Activated CD4-positive, alpha-beta T cell treated with anti-CD3 and anti-CD28 coated beads for 4 hours (primary cell): ENCODE results near the gene UGT2A2.

Experiments used
- DNase-seq, 2 donors: peaks; one replicate each; pipeline ENCODE4 v3.0.0-alpha.2; 2020

Gene UGT2A2

DNA sequence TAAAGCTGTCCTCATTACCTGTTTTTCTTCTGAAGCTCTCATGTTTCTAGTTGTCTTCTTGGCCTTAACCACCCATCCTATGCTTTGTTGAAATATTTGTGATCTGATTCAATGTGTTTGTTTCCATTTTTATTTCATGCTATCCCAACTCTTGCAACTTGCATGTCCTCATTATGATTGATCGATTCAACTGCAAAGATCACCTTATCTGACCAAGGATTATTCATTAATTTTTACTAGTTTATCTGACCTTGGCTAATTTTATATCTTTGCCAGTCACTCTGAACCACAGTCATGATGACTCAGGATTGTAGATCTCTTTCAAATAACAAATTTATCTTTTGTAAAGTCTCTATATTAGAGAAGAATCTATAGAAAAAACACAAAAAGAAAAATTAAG lies 70.7 kb downstream of the UGT2A2 start:
- DNase-seq: no peak

DNA sequence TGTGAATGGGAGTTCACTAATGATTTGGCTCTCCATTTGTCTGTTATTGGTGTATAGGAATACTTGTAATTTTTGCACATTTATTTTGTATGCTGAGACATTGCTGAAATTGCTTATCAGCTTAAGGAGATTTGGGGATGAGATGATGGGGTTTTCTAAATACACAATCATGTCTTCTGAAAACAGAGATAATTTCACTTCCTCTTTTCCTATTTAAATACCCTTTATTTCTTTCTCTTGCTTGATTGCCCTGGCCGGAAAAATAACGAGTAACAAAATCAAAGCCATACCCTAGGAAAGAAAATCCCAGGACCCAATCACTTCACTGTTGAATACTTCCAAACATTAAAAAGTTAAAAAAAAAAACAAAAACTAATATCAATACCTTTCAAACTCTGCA lies 76.0 kb downstream of the UGT2A2 start:
- no peak for DNase-seq

DNA sequence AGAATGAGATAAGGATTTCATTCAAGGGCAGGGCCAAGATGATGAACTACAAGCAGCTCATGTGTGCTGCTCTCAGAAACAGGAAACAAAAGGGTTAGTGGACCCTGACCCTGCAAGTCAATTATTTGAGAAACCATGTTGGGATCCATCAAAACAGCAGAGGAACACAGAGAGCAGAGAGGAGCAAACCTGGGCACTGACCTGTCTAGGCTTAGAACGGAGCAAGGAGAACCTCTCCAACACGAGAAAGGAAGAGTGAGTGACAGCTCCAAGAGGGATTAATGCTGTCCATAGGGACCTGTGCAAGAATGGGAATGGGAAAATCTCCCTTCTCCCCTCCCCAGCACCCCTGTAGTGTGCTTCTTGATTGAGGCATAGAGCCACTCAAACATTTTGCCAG lies 89.8 kb downstream of the UGT2A2 start:
- DNase-seq: no peak

GRCh38 chr4:69546134-69546765 lies 93.2 kb downstream of the UGT2A2 start:
- DNase-seq: no peak
